ENCODE measurements around the gene AEBP2.
"Not testable (repeated sequence)": the region's sequence is repeated elsewhere in the genome, so short reads cannot be mapped to it uniquely, and the experiment has no call there.

AEBP2 gene

GRCh38 chr12:19404242-19404880, 34.9 kb upstream of the AEBP2 start:
- H3K36me3 ChIP-seq (ENCODE audit: control insufficient read depth, insufficient read depth, low read length): no peaks in the 10 kb centered on the region
- no peak overlapping the region for H3K4me3 ChIP-seq (ENCODE audit: extremely low read depth, insufficient read depth, low read length, poor library complexity, severe bottlenecking)
- WGBS, 2 experiments (ENCODE audit: insufficient coverage in 2 of 2): 94 to 96% methylated on average over 10 to 11 of the region's 16 CpGs
- H3K27ac ChIP-seq (ENCODE audit: low read depth, low read length, severe bottlenecking): no peak overlapping the region
- H3K9me3 ChIP-seq (ENCODE audit: control insufficient read depth, low read length): no peaks in the 10 kb centered on the region
- H3K4me1 ChIP-seq (ENCODE audit: control insufficient read depth, insufficient read depth, low read length, poor library complexity, severe bottlenecking): no peaks in the 10 kb centered on the region

DNA sequence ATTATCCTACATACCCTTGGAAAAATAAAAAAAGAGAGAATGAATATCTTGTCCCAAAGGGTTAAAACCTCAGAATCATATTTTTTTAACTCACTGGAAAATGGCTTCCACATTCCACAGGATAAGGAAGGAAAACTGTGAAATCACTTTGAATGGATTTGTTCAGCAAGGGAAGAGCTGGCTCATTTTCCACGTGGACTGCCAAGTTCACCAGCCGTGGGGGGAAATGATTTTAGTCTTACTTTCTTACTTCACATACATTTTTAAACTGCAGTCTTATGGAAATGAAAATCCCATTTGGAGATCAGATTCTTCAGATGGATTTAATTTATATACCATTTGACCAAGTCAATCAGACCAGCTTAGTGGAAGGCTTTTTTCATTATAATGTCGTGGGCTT, 29.9 kb upstream of the AEBP2 start:
- H3K4me1 ChIP-seq (ENCODE audit: control insufficient read depth, insufficient read depth, low read length, poor library complexity, severe bottlenecking): peaks cover 3% of the 10 kb centered on the region
- no peaks in the 10 kb centered on the region for H3K36me3 ChIP-seq (ENCODE audit: control insufficient read depth, insufficient read depth, low read length)
- no CpG with 5 or more reads among the region's 3 CpGs for WGBS, 2 experiments (ENCODE audit: insufficient coverage in 2 of 2)
- H3K4me3 ChIP-seq (ENCODE audit: extremely low read depth, insufficient read depth, low read length, poor library complexity, severe bottlenecking): no peak overlapping the region
- no peaks in the 10 kb centered on the region for H3K9me3 ChIP-seq (ENCODE audit: control insufficient read depth, low read length)
- no peak overlapping the region for H3K27ac ChIP-seq (ENCODE audit: low read depth, low read length, severe bottlenecking)

DNA sequence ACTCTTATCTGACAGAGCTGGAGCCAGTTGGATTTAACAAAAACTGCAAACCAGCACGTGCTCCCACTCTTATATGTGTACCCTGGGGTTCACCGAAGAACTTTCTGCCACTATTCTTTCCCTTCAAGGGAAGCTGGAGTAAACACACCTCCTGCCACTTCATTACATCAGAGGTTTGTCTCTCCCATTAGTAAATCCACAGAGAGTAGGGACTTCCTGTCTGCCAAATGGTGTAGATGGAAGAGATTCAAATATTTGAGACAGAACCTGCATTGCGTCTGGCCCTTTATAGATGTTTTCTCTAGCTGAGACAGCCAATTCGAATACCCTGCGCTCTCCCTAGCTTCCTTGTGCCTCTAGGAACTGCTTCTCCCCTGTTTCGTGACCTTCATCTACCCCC, 29.1 kb upstream of the AEBP2 start:
- WGBS, 2 experiments (ENCODE audit: insufficient coverage in 2 of 2): 77 to 79% methylated on average over 5 to 6 of the region's 6 CpGs
- Histone ChIP-seq H3K27ac (ENCODE audit: low read depth, low read length, severe bottlenecking) (peak overlapping the region; percentile 47), H3K36me3 (ENCODE audit: control insufficient read depth, insufficient read depth, low read length) (no peaks in the 10 kb centered on the region), H3K4me3 (ENCODE audit: extremely low read depth, insufficient read depth, low read length, poor library complexity, severe bottlenecking) (no peak overlapping the region), H3K4me1 (ENCODE audit: control insufficient read depth, insufficient read depth, low read length, poor library complexity, severe bottlenecking) (peaks cover 3% of the 10 kb centered on the region), H3K9me3 (ENCODE audit: control insufficient read depth, low read length) (no peaks in the 10 kb centered on the region)

DNA sequence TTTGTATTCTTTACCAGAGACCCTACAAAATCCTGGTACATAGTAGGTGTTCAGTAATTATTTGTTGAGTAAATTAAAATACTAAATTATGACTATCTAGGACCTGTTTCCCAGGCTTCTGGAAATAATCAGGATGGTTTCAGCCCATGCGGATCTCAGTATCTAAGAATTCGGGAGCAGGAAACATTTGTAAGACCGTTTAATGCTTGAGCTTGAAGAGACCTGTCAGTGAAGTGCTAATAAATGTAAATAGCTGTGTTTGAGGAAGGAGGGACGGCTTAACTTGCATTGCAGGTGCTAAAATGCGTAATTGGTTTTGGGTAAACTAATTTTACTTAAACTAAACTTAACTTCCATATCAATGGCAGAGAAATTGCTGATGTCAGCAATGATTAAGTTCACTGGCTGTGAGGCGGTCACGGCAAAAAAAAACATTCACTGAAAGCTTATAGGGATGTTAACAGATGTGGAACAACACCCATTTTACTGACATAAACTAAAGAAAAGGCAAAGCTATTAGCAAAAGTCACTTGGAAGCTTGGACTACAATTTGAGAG, 28.6 kb upstream of the AEBP2 start:
- Histone ChIP-seq H3K4me3 (ENCODE audit: extremely low read depth, insufficient read depth, low read length, poor library complexity, severe bottlenecking) (no peak overlapping the region), H3K9me3 (ENCODE audit: control insufficient read depth, low read length) (no peaks in the 10 kb centered on the region), H3K27ac (ENCODE audit: low read depth, low read length, severe bottlenecking) (no peak overlapping the region), H3K4me1 (ENCODE audit: control insufficient read depth, insufficient read depth, low read length, poor library complexity, severe bottlenecking) (peaks cover 3% of the 10 kb centered on the region), H3K36me3 (ENCODE audit: control insufficient read depth, insufficient read depth, low read length) (no peaks in the 10 kb centered on the region)
- WGBS, 2 experiments (ENCODE audit: insufficient coverage in 2 of 2): 36 to 53% methylated on average over 2 to 3 of the region's 7 CpGs

- no peaks in the 10 kb centered on the region for H3K36me3 ChIP-seq (ENCODE audit: control insufficient read depth, insufficient read depth, low read length)
- no peaks in the 10 kb centered on the region for H3K9me3 ChIP-seq (ENCODE audit: control insufficient read depth, low read length)
- no peak overlapping the region for H3K27ac ChIP-seq (ENCODE audit: low read depth, low read length, severe bottlenecking)
- 84 to 90% methylated on average over 6 to 9 of the region's 10 CpGs for WGBS, 2 experiments (ENCODE audit: insufficient coverage in 2 of 2)
- H3K4me1 ChIP-seq (ENCODE audit: control insufficient read depth, insufficient read depth, low read length, poor library complexity, severe bottlenecking): peaks cover 3% of the 10 kb centered on the region
- H3K4me3 ChIP-seq (ENCODE audit: extremely low read depth, insufficient read depth, low read length, poor library complexity, severe bottlenecking): no peak overlapping the region
These were observed 27.8 kb upstream of the AEBP2 start for GRCh38 chr12:19411234-19412204.

- Histone ChIP-seq H3K9me3 (ENCODE audit: control insufficient read depth, low read length) (no peaks in the 10 kb centered on the region), H3K4me3 (ENCODE audit: extremely low read depth, insufficient read depth, low read length, poor library complexity, severe bottlenecking) (no peak overlapping the region), H3K36me3 (ENCODE audit: control insufficient read depth, insufficient read depth, low read length) (no peaks in the 10 kb centered on the region), H3K27ac (ENCODE audit: low read depth, low read length, severe bottlenecking) (no peak overlapping the region), H3K4me1 (ENCODE audit: control insufficient read depth, insufficient read depth, low read length, poor library complexity, severe bottlenecking) (peaks cover 3% of the 10 kb centered on the region)
- 93 to 94% methylated on average over 13 to 23 of the region's 23 CpGs for WGBS, 2 experiments (ENCODE audit: insufficient coverage in 2 of 2)
These were observed 26.4 kb upstream of the AEBP2 start for GRCh38 chr12:19412844-19413243.

DNA sequence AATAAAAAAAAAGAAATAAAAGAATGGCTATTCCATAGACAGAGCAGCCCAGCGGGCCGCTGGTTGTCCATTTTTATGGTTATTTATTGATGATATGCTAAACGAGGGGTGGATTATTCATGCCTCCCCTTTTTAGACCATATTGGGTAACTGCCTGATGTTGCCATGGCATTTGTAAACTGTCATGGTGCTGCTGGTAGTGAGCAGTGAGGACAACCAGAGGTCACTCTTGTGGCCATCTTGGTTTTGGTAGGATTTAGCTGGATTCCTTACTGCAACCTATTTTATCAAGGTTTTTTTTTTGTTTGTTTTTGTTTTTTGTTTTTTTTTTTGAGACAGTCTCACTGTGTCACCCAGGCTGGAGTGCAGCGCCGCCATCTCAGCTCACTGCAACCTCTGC, 25.7 kb upstream of the AEBP2 start:
- 82 to 87% methylated on average over 3 to 5 of the region's 5 CpGs for WGBS, 2 experiments (ENCODE audit: insufficient coverage in 2 of 2)
- not testable (repeated sequence) for H3K27ac ChIP-seq (ENCODE audit: low read depth, low read length, severe bottlenecking); H3K4me1 ChIP-seq (ENCODE audit: control insufficient read depth, insufficient read depth, low read length, poor library complexity, severe bottlenecking); H3K36me3 ChIP-seq (ENCODE audit: control insufficient read depth, insufficient read depth, low read length); H3K4me3 ChIP-seq (ENCODE audit: extremely low read depth, insufficient read depth, low read length, poor library complexity, severe bottlenecking); H3K9me3 ChIP-seq (ENCODE audit: control insufficient read depth, low read length)

GRCh38 chr12:19415563-19415962, 23.7 kb upstream of the AEBP2 start:
- H3K9me3 ChIP-seq (ENCODE audit: control insufficient read depth, low read length): no peaks in the 10 kb centered on the region
- no peak overlapping the region for H3K4me3 ChIP-seq (ENCODE audit: extremely low read depth, insufficient read depth, low read length, poor library complexity, severe bottlenecking)
- H3K27ac ChIP-seq (ENCODE audit: low read depth, low read length, severe bottlenecking): no peak overlapping the region
- no peaks in the 10 kb centered on the region for H3K4me1 ChIP-seq (ENCODE audit: control insufficient read depth, insufficient read depth, low read length, poor library complexity, severe bottlenecking)
- no peaks in the 10 kb centered on the region for H3K36me3 ChIP-seq (ENCODE audit: control insufficient read depth, insufficient read depth, low read length)

DNA sequence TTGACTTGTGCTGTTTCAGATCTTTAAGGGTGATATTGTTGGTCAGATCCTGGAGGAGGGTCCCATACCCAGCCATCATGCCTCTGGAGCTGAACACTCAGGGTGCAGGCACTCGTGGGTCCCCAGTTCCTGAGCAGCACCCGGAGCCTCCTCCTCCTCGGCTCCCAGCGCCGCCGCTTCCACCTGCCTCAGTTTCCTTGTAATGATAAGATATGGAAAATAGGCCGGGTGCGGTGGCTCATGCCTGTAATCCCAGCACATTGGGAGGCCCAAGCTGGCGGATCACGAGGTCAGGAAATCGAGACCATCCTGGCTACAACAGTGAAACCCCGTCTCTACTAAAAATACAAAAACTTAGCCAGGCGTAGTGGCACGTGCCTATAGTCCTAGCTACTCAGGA, 20.2 kb upstream of the AEBP2 start:
- H3K4me1 ChIP-seq (ENCODE audit: control insufficient read depth, insufficient read depth, low read length, poor library complexity, severe bottlenecking): no peaks in the 10 kb centered on the region
- H3K27ac ChIP-seq (ENCODE audit: low read depth, low read length, severe bottlenecking): no peak overlapping the region
- no peaks in the 10 kb centered on the region for H3K36me3 ChIP-seq (ENCODE audit: control insufficient read depth, insufficient read depth, low read length)
- WGBS, 2 experiments (ENCODE audit: insufficient coverage in 2 of 2): 92 to 95% methylated on average over 6 to 7 of the region's 14 CpGs
- no peak overlapping the region for H3K4me3 ChIP-seq (ENCODE audit: extremely low read depth, insufficient read depth, low read length, poor library complexity, severe bottlenecking)
- no peaks in the 10 kb centered on the region for H3K9me3 ChIP-seq (ENCODE audit: control insufficient read depth, low read length)

- H3K9me3 ChIP-seq (ENCODE audit: control insufficient read depth, low read length): no peaks in the 10 kb centered on the region
- no peak overlapping the region for H3K4me3 ChIP-seq (ENCODE audit: extremely low read depth, insufficient read depth, low read length, poor library complexity, severe bottlenecking)
- H3K4me1 ChIP-seq (ENCODE audit: control insufficient read depth, insufficient read depth, low read length, poor library complexity, severe bottlenecking): no peaks in the 10 kb centered on the region
- no peak overlapping the region for H3K27ac ChIP-seq (ENCODE audit: low read depth, low read length, severe bottlenecking)
- 95 to 96% methylated on average over 3 to 4 of the region's 6 CpGs for WGBS, 2 experiments (ENCODE audit: insufficient coverage in 2 of 2)
- H3K36me3 ChIP-seq (ENCODE audit: control insufficient read depth, insufficient read depth, low read length): no peaks in the 10 kb centered on the region
These were observed 17.6 kb upstream of the AEBP2 start for GRCh38 chr12:19421503-19422282.
